ENCODE measurements around the gene CCDC134. TPM values are rescaled to one million over a fixed set of nuclear protein-coding genes. Genes with fewer than 3 reads are reported as not detected.
A peak's percentile ranks its signal among the peaks of the same experiment; 100 is the strongest.

The CCDC134 gene
- total and polyA plus RNA-seq, 9 of the 15 experiments (the other 6 are each of a cell fraction or from before 2014, with no cell fraction given) = 0.56 to 11.9 (median 5.3) TPM

GRCh38 chr22:41832553-41833368, 32.3 kb downstream of the CCDC134 start, which contains the start of gene SREBF2 (continued):
- TF ChIP-seq ZBTB7A (IDR thresholded peaks at IDR 0.05; ENCODE audit: borderline replicate concordance, control insufficient read depth, low read depth, low read length) (peak; percentile 84), ZBTB8A (IDR thresholded peaks at IDR 0.05; ENCODE audit: partially characterized antibody) (no peak), FOXP1 (CRISPR knock-in tag; IDR thresholded peaks at IDR 0.05) (peak; percentile 80; the same call in 1 of the 2 replicates), TAF9B (IDR thresholded peaks at IDR 0.05; ENCODE audit: partially characterized antibody) (peak; percentile 90), DIDO1 (tag; IDR thresholded peaks at IDR 0.05; ENCODE audit: low read depth) (no peak), CHD1 (IDR thresholded peaks at IDR 0.05; ENCODE audit: low read length) (no peak), ELF1 (tag; IDR thresholded peaks at IDR 0.05) (no peak), ZFP30 (CRISPR knock-in tag; IDR thresholded peaks at IDR 0.05; ENCODE audit: borderline replicate concordance) (no peak), MYC (IDR thresholded peaks at IDR 0.05; ENCODE audit: low read depth, low read length) (peak; percentile 40), MYC (CRISPR knock-in tag; IDR thresholded peaks at IDR 0.05; ENCODE audit: borderline replicate concordance, low read depth) (no peak), TBL1XR1 (IDR thresholded peaks at IDR 0.05; ENCODE audit: low read length in 2 of 2) (no peak), IRF9 (tag; IDR thresholded peaks at IDR 0.05) (no peak)

Measured in K562 (cell line).